H1 (cell line): ENCODE results near the gene HOXB5. TPM values are rescaled to one million over a fixed set of nuclear protein-coding genes. Genes with fewer than 3 reads are reported as not detected.
A peak's percentile ranks its signal among the peaks of the same experiment; 100 is the strongest.

ENCODE experiments used
- CTBP2 ChIP-seq: IDR thresholded peaks from 2 replicates; pipeline ENCODE4 v1.7.0; 2011; ENCODE audit warnings: borderline replicate concordance, mild to moderate bottlenecking, moderate library complexity, mixed read lengths, low read length; ENCODE audit not compliant: insufficient read depth, insufficient read length
- E2F6 ChIP-seq: IDR thresholded peaks from 2 replicates; pipeline ENCODE4 v1.6.1; 2012; ENCODE audit warnings: inconsistent platforms
- EGR1 ChIP-seq: IDR thresholded peaks from 2 replicates; pipeline ENCODE4 v1.6.1; 2011; ENCODE audit warnings: low read depth, low read length, borderline replicate concordance
- KDM4A ChIP-seq: IDR thresholded peaks from one replicate; pipeline ENCODE4 v1.7.1; 2012; ENCODE audit warnings: low read depth, mild to moderate bottlenecking, moderate library complexity, low read length, inconsistent platforms; ENCODE audit not compliant: severe bottlenecking
- KDM5A ChIP-seq: fragments of 200-600 bp; IDR thresholded peaks from 2 replicates; pipeline ENCODE4 v1.7.1; 2012; ENCODE audit warnings: mild to moderate bottlenecking, low read length, inconsistent platforms, mixed read lengths
- RNF2 ChIP-seq: fragments of 200-900, 300-1000 bp; sonication (generic); IDR thresholded peaks from 2 replicates; pipeline ENCODE4 v1.7.1; 2016; ENCODE audit warnings: borderline replicate concordance, low read depth, mild to moderate bottlenecking, antibody characterized with exemption, low read length; ENCODE audit not compliant: poor library complexity, severe bottlenecking; ENCODE audit errors: missing control alignments
- SIX5 ChIP-seq: IDR thresholded peaks from 2 replicates; pipeline ENCODE4 v1.6.1; 2011; ENCODE audit warnings: mild to moderate bottlenecking, low read depth, low read length
- SUZ12 ChIP-seq: fragments of 200-600 bp; sonication (generic); IDR thresholded peaks from 2 replicates; pipeline ENCODE4 v1.6.1; 2012; ENCODE audit warnings: mild to moderate bottlenecking, inconsistent platforms, low read length, moderate library complexity, mixed read lengths
- TCF12 ChIP-seq: IDR thresholded peaks from 2 replicates; pipeline ENCODE4 v1.6.1; 2011; ENCODE audit warnings: low read depth, mild to moderate bottlenecking, low read length
- TEAD4 ChIP-seq: IDR thresholded peaks from 2 replicates; pipeline ENCODE4 v1.6.1; 2012; ENCODE audit warnings: low read depth, low read length, inconsistent platforms, mixed read lengths
- YY1 ChIP-seq: IDR thresholded peaks from 2 replicates; pipeline ENCODE4 v1.6.1; 2011; ENCODE audit warnings: low read depth, mild to moderate bottlenecking, low read length
- polyA plus RNA-seq, 7 experiments: library from polyadenylated mRNA; depleted of rRNA in 3 of 7; stranded (reverse) in 5 of 7; unstranded in 2 of 7; fragments of >200 nt in 5 of 7; fragments of 200-250 nt in 2 of 7; gene quantifications; 1 replicate in 5 of 7; 2 replicates in 1 of 7; 4 replicates in 1 of 7; pipeline versions ENCODE4 v1.2.1 to v1.2.3, GENCODE V29; 2011 to 2013; ENCODE audit warnings: missing spikeins in 2 of 7, mixed read lengths in 2 of 7
- total RNA-seq: library from RNA; stranded (reverse); fragmentation: NEBNext Ultra II Directional; extraction: Animal tissue kit (Norgen Biotek cat#: 25700); gene quantifications from 2 replicates; pipeline ENCODE4 v1.2.1, GENCODE V29; 2021
- TF ChIP-seq, protein P1 (sequence below), 3 experiments: IDR thresholded peaks; 1 replicate in 2 of 3; 2 replicates in 1 of 3; pipeline versions ENCODE4 v1.5.1 to v1.6.1; 2011; ENCODE audit warnings: low read length in 3 of 3, mild to moderate bottlenecking in 3 of 3, inconsistent platforms in 2 of 3, low read depth in 1 of 3, moderate library complexity in 1 of 3; ENCODE audit not compliant: insufficient read depth in 1 of 3; ENCODE audit errors: control extremely low read depth in 1 of 3

The HOXB5 gene
- total and polyA plus RNA-seq, 2 of the 8 experiments (the other 6 are each of a cell fraction or from before 2014, with no cell fraction given) = not detected

DNA sequence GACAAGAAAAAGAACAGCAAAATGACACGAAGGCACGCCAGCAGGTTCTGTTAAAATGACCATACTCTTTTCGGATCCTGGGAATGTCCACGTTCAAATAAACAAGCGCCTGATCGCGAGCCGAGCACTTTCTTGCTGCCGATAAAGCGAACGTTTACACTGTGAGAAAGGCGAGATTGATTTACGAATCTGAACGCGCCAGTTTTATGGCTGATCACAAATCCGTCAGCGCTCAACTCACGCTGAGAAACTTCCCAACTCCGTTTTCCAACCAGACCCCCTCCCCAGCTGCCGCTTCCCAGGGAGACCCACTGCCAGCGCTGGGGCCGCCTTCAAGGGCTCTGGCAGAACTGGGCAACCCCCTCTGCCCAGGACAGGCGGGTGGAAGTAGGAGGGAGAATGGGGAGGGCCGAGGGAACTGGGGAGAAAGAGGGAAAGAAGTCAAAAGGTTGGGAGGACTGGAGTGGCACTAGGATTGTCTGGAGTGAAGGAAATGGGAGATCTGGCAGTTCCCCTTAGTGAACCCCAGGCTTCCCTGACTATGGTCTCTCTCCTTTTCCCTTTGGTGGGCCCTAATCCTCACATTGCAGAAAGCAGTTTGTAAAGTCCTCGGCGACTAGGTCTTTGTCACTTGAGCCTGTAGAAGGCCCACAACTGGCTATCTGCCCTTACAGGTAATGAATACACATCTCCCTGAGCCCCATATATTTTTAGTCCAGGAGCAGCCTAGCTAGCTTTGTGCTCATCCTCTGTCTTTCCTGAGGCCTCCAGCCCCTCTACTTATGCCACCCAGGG, 22.4 kb downstream of the HOXB5 start (continued):
- TF ChIP-seq, protein P1, sequence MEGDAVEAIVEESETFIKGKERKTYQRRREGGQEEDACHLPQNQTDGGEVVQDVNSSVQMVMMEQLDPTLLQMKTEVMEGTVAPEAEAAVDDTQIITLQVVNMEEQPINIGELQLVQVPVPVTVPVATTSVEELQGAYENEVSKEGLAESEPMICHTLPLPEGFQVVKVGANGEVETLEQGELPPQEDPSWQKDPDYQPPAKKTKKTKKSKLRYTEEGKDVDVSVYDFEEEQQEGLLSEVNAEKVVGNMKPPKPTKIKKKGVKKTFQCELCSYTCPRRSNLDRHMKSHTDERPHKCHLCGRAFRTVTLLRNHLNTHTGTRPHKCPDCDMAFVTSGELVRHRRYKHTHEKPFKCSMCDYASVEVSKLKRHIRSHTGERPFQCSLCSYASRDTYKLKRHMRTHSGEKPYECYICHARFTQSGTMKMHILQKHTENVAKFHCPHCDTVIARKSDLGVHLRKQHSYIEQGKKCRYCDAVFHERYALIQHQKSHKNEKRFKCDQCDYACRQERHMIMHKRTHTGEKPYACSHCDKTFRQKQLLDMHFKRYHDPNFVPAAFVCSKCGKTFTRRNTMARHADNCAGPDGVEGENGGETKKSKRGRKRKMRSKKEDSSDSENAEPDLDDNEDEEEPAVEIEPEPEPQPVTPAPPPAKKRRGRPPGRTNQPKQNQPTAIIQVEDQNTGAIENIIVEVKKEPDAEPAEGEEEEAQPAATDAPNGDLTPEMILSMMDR (IDR thresholded peaks at IDR 0.05; ENCODE audit: control extremely low read depth in 1 of 3, insufficient read depth in 1 of 3, low read depth in 1 of 3, low read length in 3 of 3) = no peak
- TF ChIP-seq CTBP2 (peak; percentile 92), SUZ12 (peak; percentile 88), TEAD4 (no peak), KDM4A (no peak), RNF2 (peak; percentile 96), E2F6 (no peak), YY1 (0 out of 2 replicates have a peak, but pooled peaks have one; percentile 7), KDM5A (no peak), SIX5 (no peak), TCF12 (no peak), EGR1 (peak; percentile 34; the same call in 1 of the 2 replicates)
